GM12891 (cell line): Measurements from ENCODE around the gene SKOR1.

Source experiments
- DNase-seq: peaks from one replicate; pipeline ENCODE4 v3.0.0; 2011; ENCODE audit warnings: low spot score; ENCODE audit not compliant: insufficient read length
- FAIRE-seq: peaks from 2 replicates; lab custom pipeline; 2011; peaks lifted over from hg19 to GRCh38; lab: Jason Lieb, UNC
- PAX5 ChIP-seq: IDR thresholded peaks from 2 replicates; pipeline ENCODE4 v1.6.1; 2011; ENCODE audit warnings: low read length, moderate library complexity, mild to moderate bottlenecking; ENCODE audit not compliant: insufficient read depth, severe bottlenecking
- POLR2A ChIP-seq: IDR thresholded peaks from 2 replicates; pipeline ENCODE4 v1.6.1; 2011; ENCODE audit warnings: low read depth, low read length, control low read depth
- POLR2AphosphoS5 ChIP-seq: IDR thresholded peaks from 2 replicates; pipeline ENCODE4 v1.6.1; 2011; ENCODE audit warnings: low read depth, low read length, control low read depth
- POU2F2 ChIP-seq: IDR thresholded peaks from 2 replicates; pipeline ENCODE4 v1.6.1; 2011; ENCODE audit warnings: low read depth, mild to moderate bottlenecking, control low read depth, low read length, moderate library complexity
- SPI1 ChIP-seq: IDR thresholded peaks from 2 replicates; pipeline ENCODE4 v1.6.1; 2011; ENCODE audit warnings: low read depth, low read length, control low read depth
- TAF1 ChIP-seq: IDR thresholded peaks from 2 replicates; pipeline ENCODE4 v1.6.1; 2011; ENCODE audit warnings: low read depth, low read length, control low read depth

Gene SKOR1

DNA sequence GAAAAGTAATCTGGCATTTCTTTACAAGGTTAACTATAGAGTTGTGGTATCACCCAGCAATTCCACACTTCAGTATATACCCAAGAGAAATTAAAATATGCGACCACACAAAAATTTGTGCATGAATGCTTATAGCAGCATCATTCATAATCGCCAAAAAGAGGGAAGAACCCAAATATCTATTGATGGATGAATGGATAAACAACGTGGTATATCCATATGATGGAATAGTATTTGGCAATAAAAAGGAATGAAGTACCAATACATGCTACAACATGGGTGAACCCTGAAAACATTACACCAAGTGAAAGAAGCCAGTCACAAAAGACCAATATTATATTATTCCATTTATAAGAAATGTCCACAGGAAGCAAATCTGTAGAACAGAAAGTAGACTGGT lies 8.6 kb upstream of the SKOR1 start:
- FAIRE-seq: no peak
- DNase-seq: no peak
- TF ChIP-seq TAF1 (no peak), PAX5 (no peak), POU2F2 (no peak), SPI1 (no peak), POLR2A (no peak), POLR2AphosphoS5 (no peak)

DNA sequence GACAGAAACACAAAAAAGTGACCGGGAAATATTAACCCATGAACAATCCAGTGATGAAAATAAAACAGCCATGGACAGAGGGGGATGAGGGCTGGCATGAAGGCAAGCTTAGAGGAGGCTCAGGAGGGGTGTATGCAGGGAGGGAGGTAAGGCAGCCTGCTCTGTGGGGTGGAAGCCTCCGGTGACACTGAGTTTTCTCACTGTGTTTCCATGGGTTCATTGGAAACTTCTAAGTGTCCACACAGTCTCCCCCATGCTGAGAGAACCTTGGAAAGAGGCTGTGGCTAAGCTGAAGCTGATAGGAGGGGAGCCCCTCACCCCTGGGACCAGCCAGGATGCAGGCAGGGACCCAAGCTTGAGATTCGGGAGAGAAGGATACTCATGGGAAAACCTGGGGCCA lies 6.8 kb upstream of the SKOR1 start:
- FAIRE-seq (no peak), DNase-seq (no peak)
- TF ChIP-seq SPI1: no peak
- no peak for TF ChIP-seq POLR2AphosphoS5
- TF ChIP-seq POLR2A: no peak
- no peak for TF ChIP-seq TAF1
- no peak for TF ChIP-seq POU2F2
- no peak for TF ChIP-seq PAX5

DNA sequence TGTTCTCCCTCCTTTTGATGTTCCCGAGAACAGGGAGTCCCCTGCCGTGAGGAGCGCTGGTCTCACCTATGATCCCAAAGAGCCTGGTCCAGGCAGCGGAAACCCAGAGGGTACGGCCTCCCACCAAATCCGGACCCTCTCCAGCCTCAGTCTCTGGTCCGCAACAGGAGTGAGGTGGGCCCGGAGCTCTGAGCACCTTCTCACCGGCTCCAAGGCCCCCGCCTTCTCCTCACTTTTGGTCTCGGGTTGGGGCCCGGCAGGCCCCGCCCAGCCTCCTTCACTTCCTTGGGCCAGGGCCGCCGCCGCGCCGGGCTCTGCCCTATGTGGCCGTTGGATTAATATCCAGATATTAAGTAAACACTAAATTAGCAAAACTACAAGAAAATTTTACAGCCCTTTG lies 5.7 kb upstream of the SKOR1 start:
- FAIRE-seq (no peak), DNase-seq (no peak)
- TF ChIP-seq PAX5 (no peak), POU2F2 (no peak), TAF1 (no peak), SPI1 (no peak), POLR2A (no peak), POLR2AphosphoS5 (no peak)

DNA sequence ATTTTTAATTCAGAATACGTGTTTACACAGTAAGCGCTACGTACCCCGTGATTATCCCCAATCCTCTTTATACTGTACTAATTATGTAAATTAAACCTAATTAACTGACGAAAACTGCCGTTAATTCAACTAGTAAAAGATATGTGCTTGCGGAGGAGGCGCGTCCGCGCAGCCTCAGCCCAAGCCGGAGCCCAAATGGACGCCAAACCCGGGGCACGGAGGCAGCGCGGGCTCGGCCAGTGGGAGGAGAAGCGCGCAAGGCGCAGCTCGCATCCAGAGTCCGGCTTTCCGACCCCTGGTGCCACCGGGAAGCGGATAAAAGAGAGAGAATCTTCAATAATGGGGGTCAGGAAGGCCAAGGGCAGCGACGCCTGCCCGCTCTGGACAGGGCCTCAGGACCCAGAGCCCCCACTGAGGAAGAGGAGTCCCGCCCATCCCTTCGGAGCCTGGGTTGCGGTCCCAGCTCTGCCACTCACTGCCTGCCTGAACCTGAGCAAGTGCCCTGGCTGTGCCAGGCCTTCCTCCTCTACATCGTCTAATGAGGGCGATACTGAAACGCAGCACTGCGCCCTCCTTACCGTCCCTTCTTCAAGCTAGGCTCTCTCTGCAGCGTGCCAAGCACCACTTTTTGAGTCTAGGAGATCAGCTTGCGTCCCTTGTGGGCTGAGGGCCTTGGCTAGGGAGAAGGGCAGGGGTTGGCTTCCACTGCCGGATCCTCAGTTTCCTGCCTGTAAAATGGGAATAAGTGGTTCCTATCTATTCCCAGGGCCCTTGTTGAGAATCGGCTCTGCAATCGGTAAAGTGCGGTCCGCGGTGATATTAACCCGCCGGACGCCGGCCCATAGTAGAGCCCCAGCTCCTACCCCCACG lies 5.0 kb upstream of the SKOR1 start:
- TF ChIP-seq SPI1 (no peak), PAX5 (no peak), POLR2A (no peak), POLR2AphosphoS5 (no peak), TAF1 (no peak), POU2F2 (no peak)
- no peak for FAIRE-seq
- DNase-seq: no peak

DNA sequence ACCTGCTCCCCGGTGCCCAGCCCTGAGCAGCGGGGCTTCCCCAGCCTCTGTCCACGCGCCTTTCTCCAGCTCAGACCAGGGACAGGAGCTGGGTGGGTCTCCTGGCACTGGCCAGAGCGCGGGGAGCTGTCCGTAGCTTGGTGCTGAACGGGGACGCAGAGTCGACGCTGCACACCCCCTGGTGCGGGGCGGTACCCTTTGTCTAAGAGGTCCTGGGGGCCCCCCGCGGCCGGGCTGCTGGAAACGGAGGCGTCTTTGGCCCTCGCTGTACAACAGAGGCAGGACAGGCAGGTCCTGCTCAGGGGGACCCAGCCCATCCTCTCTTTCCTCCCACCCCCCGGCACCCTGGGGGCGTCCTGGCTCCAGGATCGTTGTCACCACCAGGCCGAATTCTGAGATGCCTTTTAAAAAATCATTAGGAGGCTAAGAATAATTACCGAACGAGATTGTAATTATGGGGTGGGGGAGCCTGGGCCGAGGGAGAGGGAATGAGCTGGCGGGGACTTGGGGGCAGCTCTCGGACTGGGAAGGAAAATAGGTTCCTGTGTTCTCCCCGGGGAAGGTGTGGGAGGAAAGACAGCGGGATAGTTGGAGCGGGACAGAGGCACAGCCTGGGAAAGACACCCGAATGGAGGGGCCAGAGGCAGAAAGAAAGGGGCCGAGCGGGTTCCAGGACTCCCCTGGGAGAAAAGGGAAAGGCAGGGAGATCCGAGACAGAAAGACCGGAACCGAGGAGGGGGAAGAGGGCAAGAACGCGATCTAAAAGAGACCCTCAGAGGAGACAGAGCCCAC lies 4.1 kb upstream of the SKOR1 start:
- TF ChIP-seq POLR2A (no peak), POU2F2 (no peak), SPI1 (no peak), TAF1 (no peak), POLR2AphosphoS5 (no peak), PAX5 (no peak)
- DNase-seq (no peak), FAIRE-seq (no peak)

DNA sequence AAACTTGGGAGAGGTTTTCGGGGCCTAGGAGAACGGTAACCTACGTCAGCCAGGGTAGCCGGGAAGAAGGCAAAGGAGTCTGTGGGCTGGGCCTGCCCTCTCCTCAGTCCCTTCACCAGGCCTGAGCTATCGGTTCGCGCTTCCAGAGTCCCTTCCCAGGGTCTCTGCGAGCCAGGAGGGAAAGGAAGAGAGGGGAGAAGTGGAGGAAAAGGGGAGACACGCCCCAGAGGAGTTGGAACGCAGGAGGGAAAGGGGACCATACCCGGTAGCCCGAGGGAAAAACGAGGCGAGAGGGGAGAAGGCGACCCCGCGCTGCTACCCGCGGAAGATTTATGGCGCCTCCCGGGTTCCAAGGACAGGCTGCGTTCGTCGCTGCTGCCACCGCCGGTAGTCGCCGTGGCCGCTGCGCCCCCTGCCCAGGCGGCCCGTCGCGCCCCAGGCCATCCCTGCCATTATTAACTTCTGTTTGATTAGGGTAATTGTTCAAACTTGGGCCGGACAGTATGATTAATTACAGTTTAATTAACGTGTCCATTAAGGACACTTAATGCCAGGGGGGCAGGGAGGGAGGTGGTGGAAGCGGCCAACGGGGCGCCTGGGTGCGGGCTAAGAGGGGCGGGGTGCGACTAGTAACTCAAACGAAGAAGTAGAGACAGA lies 3.4 kb upstream of the SKOR1 start:
- TF ChIP-seq TAF1 (no peak), POU2F2 (no peak), POLR2A (no peak), POLR2AphosphoS5 (no peak), SPI1 (no peak), PAX5 (no peak)
- DNase-seq (no peak), FAIRE-seq (no peak)

DNA sequence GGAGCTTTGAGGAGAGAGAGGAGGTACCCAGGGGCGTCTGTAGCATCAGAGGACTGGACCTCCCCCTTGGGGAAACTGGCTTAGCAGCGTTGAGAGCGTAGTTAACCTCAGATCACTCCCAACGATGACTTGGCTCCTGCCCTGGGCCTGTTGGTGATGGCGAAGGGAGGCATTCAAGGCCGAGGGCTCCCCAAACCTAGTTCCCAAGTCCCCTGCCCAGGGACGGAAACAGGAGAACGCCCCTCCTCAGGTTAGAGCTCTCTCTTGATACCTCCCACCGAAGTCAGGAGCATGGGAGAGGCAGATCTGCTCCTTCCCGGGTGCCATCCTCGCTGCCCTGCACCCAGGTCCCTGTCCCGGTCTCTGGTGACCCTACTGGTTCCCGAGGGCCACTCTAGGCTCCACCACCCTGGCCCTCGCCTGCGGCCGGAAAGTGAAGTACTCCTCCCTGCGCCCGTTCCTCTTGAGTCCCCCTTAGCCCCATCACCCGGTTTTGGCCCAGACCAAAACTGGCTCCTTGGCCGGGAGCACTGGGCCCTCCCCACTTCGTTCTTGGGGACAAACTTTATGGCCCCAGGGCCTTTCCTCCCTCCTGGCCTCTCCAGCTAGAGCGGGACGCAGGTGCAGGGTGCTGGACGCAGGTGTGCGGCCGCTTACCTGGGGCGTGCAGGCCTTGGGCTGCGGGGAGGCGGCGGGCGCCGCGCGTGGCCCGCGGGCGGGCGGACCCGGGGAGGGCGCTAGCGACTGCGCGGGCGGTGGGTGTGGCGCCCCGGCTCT lies 2.6 kb upstream of the SKOR1 start:
- TF ChIP-seq TAF1 (no peak), POLR2AphosphoS5 (no peak), PAX5 (no peak), SPI1 (no peak), POLR2A (no peak), POU2F2 (no peak)
- DNase-seq (no peak), FAIRE-seq (no peak)

DNA sequence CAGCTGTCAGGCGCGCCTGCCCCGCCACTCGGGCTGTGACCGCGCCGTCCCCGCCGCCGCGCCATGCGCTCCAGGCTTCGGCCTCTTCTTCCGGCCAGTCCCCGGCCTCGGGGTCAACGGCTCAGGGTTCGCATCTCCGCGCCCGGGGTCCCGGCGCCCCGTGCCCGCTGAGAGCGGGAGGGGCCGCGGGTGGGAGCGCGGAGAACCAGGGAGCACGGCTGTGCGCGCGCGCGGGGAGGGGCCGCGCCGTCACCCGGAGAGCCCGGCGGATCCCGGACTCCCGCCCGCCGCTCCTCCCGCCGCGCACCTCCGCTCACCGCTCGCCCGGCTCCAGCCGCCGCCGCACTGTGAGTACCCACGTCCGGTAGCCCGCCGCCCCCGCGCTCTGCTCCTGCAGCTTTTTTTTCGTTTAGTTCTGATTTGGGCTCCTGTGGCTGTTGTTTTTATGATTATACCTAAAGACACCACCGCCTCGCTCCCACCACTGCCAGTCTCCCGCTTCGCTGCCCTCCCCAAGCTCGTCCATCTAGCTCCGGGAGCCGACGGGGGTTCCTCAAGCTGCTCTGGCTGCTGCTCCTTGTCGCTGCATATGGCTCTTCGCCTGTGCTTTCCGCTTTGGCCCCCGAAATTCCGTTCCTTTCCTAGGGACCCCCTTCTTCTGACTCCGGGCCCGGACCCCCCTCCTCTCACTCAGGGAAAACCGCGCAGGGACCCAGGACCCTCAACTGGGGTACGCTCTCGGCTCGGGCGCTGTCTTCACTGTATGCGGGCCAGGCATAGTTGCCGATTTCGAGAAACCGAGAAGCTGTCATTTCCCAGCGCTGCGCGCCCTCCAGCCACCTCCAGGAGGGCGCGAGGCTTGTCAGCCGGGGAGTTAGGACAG lies 1.8 kb upstream of the SKOR1 start:
- TF ChIP-seq PAX5 (no peak), SPI1 (no peak), POLR2AphosphoS5 (no peak), POLR2A (no peak), TAF1 (no peak), POU2F2 (no peak)
- FAIRE-seq (no peak), DNase-seq (no peak)
